Hepatic stellate cell (primary cell): ENCODE measurements around the gene ADCK1.
"Not testable (repeated sequence)": the region's sequence is repeated elsewhere in the genome, so short reads cannot be mapped to it uniquely, and the experiment has no call there.

Experiments
- DNase-seq: peaks from one replicate; pipeline ENCODE4 v3.0.0; 2011; ENCODE audit warnings: low spot score

Gene ADCK1, protein sequence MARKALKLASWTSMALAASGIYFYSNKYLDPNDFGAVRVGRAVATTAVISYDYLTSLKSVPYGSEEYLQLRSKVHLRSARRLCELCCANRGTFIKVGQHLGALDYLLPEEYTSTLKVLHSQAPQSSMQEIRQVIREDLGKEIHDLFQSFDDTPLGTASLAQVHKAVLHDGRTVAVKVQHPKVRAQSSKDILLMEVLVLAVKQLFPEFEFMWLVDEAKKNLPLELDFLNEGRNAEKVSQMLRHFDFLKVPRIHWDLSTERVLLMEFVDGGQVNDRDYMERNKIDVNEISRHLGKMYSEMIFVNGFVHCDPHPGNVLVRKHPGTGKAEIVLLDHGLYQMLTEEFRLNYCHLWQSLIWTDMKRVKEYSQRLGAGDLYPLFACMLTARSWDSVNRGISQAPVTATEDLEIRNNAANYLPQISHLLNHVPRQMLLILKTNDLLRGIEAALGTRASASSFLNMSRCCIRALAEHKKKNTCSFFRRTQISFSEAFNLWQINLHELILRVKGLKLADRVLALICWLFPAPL

DNA sequence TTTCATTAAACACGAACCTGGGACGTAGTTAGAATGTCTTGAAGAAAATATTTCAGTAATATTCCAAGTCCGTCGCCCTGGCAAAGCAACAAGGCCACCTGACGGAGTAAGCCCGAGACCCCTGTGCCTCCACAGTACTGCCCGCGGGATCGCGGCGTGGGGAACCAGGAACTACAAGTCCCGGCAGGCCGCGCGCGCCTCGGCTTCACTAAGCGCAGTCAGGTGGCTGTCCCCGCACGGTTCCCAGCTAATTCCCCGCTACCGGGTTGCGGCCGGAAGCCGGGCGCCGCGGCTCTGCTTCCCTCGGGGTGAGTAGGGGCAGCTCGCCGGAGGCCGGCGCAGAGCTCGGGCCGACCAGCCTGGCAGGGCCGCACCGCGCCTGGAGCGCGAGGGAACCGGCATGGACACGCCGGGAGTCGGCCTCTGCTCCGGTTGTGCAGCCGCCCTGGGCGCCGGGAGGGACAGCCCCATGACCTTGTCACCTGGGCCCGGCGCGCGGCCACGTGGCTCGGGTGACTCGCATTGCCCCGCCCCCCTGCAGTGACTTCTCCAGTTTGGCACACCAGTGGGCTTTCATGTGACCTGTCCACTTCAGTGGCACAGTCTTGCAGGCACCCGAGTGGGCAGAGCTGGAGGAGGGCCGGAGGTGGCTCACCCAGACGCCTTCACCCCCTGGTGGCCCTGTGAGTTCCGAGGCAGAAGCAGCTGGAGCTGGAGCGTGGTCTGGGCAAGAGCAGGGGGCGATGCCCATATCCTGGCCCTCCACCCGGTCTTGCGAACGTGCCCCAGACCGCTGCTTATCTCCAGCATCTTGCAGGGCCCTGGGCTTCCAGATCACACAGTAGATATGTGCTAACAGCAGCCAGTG is at the start of gene ADCK1:
Gene ADCK1, plus strand, starts transcription at position 247 of the 868 bp plus-strand sequence. CDS start 18,870 bp downstream, outside the sequence.
- peak; percentile 83 for DNase-seq

DNA sequence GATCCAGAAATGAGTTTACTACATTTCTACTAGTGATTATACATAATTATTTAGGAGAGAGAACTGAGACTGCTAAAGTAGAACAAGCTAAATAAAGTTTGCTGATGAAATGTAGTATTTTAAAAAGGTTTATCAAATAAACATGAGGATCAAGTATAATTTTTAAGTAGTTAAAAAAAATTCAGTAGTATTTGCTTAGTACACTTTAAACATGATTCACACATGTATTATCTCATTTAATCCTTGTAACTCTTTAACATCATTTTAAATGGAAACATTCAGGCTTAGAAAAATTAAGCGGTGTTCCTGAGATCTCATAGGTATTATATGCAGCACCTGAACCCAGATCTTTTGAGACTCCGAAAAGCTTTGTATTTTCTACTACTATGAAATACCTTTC is 47.6 kb upstream of the ADCK1 start:
- DNase-seq: no peak

DNA sequence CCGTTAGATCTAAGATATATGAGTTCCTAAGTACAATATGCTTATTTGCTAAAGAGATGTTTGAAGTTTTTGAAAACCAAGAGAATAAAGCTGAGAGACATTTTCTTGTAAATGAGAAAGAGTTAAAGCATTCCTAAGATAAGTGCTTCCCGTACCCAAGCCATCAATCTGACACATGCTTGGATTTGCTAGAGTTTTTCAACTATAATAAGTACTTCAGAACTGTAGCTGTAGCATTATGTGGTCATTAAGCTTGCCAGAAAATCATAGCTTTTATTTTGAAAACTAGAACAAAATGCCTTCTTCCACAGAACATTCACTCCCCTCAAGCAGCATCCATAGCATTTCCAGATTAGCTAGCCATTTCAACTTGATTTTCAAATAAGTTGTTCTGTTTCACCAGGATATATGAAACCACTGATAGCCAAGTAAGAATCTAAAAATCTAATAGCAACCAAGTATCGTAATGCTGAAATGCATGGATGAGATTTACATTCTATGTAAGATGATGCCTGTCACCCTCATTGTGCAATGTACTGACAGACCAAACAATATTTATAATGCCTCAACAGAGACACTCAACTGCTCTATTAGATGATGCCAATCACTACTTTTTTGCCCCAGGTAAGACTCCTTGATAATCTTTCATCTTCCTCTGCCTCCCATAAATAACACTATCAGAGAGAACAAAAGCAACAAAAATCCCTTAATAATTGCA is 47.0 kb upstream of the ADCK1 start:
- no peak for DNase-seq

DNA sequence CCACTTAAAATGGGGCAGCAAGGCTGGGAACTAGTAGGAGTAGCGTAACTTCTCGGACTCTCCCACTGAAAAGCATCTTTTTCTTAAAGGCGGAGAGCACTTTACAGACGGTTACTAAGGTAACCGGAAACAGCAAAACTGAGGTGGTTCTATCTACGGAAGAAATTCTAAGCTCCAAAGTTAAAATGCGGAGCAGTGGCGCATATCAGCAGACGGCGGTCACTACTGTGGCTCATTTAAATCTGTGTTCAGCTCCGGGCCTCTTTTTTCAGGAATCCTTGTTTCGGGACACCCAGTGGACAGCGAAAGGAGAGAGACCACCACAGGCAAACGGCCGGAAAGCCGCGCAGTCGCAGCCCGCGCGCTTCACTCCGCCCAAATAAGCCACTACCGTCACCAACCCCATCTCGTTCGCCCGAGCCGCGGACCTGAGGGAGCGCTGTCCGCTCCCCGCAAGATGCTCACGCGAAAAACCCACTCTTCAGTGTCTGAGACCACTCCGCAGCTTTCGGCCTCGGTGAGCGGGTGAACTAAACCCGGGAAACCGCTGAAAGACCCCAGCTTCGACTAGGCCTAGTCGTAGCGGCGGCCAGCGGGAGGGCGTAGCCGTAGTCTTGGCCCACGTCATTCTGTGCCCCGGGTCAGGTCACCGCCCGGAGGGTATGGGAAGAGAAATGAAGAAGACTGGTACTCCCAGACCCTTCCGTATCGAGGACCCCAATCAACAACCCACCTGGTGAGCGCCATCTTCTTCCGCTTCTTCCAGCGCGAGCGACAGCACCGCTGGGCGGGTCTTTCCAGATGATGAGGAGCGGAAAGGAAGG is 39.3 kb upstream of the ADCK1 start, which contains the start of gene SNW1:
Gene SNW1, minus strand, starts transcription at position 776 of the 824 bp plus-strand sequence. Its CDS starts 29 bp downstream, at position 747.
- DNase-seq: peak; percentile 94

DNA sequence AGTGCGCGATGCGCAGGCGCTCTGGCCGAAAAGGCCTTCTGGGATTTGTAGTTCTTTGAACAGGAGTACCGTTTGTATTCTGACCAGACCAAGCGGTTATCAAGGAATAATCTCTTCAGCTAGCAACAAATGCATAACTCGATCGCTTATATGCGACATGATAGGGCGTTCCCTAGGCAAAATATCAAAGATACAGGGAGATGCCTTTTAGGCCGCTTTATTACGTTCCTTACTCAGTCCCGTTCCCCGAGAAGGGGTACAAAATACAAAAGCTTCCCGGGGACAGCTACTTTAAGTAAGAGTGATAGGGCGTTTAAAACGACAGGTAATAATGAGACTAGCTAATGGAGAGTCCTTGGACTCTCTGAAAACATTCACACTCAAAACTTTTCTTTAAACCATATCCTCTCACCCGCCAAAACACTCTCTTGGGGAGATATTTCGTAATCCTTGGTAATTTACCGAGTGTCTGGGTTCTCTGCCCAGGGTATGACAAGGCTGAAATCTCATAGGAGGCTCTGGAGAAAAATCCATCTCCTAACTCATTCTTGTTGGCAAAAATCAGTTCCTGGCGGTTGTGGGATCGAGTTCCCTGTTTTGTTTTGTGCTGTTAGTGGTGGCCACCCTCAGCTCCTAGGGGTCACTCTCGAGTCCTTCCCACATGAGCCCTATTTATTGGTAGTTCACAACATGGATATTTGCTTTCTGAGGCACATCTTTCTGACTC is 38.5 kb upstream of the ADCK1 start:
- peak; percentile 35 for DNase-seq

DNA sequence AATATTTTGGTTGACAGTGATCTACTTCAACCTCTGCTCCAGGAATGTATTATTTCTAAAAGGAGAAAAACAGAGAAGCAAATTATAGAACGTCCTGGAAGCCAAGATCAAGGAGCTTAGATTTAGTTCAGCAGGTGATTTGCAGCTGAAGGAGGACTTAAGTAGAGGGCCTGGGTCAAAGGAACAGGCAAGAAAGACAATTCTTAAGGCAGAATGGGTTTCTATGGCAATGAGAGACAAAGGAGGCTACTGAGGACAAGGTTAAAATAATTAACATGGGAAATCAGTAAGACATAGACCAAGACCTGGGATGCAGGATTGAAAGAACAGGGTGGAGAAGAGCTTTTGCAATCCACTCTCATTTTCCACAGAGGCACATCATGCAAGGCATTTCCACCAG is 36.6 kb upstream of the ADCK1 start:
- no peak for DNase-seq

DNA sequence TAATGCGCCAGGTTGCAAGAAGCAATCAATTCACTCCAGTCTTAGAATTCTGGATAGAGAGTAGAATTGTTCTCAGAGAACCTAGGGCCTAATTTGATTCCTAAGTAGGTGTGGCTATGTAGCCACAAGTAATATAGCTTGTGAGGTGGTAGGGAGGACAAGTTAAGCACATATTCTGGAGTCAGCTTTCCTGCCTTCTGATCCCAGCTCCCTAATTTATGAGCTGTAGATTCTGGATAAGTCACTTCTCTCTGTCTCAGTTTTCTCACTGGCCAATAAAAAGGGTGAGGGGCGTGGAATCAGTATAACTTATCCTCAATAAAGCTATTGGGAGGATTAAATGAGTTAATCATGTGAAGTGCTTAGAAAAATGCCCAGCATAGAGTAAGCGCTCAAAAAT is 35.9 kb upstream of the ADCK1 start:
- DNase-seq: no peak

DNA sequence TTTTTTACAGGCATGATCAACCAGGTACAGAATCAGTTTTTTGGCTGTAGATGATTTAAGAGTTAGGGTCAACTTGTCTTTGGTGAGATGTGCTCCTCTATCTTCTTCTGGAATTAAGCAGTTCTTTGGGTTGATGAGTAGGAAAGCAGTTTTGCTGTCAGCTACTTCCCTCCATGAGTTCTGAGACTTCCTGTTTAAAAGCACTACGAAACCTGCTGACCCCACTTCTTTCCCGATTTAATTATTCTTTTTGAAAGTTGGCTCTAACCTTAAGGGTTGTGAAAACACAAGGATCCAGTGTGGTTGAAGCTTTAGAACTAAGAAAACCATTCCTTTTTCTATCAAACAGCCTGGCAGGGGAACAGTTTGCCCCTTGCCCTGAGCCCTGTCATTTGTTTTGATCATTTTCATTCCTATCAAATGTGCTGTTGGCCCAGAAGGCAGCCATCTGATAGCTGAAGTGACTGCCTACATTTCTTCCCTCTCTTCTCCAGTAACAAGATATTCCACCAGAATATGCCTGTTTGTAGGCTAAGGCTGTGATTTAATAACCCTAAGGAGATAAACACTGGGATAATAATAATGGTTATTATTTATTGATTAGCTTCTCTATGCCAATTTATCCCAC is 31.4 kb upstream of the ADCK1 start:
- not testable (repeated sequence) for DNase-seq

DNA sequence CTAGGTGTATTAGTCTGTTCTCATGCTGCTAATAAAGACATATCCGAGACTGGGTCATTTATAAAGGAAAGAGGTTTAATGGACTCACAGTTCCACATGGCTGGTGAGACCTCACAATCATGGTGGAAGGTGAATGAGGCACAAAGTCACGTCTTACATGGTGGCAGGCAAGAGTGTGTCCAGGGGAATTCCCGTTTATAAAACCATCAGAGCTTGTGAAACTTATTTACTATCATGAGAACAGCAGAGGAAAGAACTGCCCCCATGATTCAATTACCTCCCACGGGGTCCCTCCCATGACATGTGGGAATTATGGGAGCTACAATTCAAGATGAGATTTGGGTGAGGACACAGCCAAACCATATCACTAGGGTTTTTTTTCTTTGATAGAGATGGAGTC is 25.9 kb upstream of the ADCK1 start:
- DNase-seq: not testable (repeated sequence)

DNA sequence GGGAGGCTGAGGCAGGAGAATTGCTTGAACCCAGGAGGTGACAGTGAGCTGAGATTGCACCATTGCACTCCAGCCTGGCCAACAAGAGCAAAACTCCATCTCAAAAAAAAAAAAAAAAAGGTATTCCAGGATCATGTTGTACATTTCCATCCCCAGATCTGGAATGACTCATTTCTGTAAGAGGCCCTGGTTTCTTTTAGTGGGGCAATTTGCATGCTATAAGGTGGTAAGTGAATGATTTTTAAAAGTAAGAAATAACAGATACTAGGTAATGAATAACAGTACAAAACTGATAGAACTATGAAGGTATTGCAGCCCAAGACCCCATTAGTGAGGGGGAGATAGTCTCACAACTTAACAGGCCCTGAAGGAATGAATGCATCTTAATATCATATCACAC is 17.7 kb upstream of the ADCK1 start:
- DNase-seq: no peak

DNA sequence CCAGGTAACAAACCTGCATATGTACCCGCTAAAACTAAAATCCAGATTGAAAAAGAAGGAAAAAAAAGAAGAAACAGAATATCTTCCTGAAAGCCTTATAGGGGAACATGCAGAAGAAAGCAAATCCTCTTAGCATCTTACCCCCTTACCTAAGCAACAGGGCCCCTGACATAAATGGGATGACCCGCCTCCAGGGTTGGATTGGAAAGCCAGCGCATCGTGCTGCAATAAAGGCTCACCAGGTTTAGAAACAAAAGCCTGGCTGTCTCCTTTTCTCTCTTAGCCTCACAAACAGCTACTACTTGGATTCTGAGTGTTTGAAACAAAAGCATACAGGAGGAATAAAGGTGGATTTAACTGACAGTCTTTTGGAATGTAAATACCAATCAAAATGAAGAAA is 13.8 kb upstream of the ADCK1 start:
- DNase-seq: no peak

DNA sequence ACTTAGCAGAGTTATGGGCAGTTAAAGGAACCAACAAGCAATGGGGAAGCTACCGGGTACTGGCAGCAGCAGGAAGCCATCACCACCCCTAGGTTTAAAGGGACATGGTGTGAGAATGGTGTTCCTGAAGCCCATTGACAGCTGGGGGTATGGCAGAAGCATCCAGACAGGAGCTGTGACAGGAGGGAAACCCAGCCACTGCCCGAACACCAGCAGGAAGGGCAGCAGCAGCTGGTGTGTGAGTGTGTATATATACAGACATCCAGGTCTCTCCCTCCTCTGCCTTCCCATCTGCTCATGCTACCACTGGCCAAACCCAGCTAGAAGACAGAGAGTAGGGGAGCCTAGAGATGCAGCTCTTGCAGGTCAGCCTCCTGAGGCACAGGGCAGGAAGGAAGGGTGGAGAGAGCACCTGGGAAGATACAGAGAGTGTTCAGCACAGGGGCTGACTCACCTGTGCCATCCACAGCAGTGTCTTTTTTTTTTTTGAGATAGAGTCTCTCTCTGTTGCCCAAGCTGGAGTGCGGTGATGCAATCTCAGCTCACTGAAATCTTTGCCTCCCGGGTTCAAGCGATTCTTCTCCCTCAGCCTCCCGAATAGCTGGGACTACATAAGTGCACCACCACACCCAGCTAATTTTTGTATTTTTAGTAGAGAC is 9.2 kb upstream of the ADCK1 start:
- DNase-seq: no peak

DNA sequence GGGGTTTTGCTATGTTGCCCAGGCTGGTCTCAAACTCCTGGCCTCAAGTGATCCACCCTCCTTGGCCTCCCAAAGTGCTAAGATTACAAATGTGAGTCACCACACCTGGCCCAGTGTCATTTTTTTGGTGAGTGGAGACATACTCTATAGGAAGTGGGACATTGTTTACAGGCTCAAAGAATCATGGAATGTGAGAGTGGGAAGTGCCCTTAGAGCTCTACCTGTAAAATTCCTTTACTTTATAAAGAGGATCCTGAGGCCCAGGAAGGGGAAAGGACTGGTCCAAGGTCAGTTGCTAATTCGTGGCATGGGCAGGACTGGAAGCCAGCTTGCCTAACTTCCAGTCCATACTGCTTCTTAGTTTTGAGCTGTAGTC is 8.7 kb upstream of the ADCK1 start:
- DNase-seq: no peak

DNA sequence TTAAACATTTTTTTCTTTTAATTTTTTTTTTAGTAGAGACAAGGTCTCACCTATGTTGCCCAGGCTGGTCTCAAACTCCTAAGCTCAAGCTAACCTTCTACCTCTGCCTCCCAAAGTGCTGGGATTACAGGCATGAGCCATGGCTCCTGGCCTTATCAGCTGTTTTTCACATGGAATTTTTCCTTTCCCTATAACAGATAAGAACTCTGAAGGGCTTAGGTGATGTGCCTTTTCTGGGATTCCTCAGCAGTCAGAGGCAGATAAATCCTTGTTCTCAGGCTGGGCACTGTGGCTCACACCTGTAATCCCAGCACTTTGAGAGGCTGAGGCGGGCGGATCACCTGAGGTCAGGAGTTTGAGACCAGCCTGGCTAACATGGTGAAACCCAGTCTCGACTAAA is 6.7 kb upstream of the ADCK1 start:
- not testable (repeated sequence) for DNase-seq

DNA sequence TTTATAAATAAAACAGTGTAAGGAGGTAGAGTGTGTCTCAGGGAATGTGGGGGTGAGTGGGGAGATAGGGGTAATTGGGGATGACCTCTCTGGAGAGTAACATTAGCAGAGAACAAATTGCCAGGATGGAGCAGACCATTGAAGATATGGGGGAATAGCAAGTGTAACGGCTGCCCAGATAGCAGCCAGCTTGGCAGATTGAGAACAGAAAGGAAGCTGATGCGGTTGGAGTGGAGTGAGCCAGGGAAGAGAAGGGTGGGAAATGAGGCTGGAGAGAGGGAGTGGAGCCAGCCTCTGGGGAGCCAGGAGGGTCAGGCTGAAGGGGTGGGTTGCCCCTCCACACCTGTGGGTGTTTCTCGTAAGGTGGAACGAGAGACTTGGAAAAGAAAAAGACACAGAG is 5.6 kb upstream of the ADCK1 start:
- no peak for DNase-seq

DNA sequence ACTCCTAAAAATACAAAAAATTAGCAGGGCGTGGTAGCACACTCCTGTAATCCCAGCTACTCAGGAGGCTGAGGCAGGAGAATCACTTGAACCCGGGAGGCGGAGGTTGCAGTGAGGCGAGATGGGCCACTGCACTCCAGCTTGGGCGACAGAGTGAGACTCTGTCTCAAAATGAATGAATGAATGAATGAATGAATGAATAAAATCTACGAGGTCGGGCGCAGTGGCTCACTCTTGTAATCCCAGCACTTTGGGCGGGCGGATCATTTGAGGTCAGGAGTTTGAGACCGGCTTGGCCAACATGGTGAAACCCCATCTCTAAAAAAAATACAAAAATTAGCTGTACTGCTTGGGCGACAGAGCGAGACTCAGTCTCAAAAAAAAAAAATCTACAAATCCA is 453 bp upstream of the ADCK1 start:
- DNase-seq: not testable (repeated sequence)

DNA sequence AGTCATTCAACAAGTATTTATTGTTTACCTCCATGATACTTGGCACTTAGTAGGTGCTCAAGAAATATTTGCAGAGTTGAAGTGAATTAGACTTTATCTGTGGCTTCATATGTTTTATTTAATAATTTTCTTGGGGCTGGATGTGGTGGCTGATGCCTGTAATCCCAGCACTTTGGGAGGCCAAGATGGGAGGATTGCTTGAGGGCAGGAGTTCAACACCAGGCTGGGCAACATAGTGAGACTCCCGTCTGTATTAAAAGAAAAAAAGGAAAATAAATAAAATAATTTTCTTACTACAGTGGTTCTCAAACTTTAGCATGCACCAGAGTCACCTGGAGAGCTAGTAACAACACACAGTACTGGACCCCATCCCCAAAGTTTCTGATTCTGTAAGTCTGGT is 905 bp downstream of the ADCK1 start:
- no peak for DNase-seq

DNA sequence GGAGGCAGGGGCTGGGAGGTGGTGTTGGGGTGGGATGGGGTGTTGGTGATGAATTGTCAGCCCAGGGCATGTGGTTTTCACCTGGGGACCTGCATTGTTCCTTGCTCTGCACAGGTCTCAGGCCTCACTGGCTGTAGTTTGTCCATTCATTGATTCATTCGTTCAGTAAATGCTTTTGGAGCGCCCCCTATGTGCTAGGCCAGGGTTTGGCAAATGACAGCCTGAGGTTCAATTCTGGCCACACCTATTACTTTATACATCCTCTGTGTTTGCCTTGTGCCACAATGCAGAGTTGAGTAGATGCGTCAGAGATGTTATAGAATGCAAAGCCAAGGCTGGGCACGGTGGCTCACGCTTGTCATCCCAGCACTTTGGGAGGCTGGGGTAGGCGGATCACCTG is 4.7 kb downstream of the ADCK1 start:
- no peak for DNase-seq

DNA sequence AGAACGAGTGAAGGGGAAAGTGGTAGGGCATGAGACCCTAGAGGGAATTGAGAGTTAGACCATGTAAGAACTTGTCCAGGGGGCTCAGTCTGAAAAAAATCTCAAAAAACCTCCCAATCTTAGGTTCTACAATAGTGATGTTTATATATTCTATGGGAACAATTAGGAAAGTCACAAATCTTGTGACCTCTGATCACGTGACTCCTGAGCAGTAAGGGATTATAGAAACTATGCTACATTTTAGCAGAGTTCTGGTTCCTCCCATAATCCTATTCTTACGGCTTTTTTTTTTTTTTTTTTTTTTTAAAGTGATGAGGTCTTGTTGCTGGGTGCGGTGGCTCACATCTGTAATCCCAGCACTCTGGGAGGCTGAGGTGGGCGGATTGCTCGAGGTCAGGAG is 5.8 kb downstream of the ADCK1 start:
- no peak for DNase-seq

DNA sequence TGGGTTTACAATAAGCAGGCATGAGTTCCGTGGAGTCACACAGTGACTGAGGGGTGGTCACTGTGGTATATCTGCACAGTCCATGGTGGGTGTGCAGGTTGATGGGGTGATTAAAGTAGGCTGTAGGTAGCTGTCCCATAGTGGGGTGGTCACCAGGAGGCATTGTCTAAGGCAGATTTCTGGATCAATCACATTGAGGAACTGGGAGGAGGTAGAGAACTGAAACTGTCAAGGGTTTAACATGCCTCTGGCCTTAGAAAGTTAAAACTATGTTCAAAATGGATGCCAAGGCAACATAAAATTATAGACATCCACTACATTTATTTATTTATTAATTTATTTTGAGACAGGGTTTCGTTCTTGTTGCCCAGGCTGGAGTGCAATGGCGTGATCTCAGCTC is 8.3 kb downstream of the ADCK1 start:
- DNase-seq: no peak
